Measurements from ENCODE around the gene RFX3.

Gene RFX3

DNA sequence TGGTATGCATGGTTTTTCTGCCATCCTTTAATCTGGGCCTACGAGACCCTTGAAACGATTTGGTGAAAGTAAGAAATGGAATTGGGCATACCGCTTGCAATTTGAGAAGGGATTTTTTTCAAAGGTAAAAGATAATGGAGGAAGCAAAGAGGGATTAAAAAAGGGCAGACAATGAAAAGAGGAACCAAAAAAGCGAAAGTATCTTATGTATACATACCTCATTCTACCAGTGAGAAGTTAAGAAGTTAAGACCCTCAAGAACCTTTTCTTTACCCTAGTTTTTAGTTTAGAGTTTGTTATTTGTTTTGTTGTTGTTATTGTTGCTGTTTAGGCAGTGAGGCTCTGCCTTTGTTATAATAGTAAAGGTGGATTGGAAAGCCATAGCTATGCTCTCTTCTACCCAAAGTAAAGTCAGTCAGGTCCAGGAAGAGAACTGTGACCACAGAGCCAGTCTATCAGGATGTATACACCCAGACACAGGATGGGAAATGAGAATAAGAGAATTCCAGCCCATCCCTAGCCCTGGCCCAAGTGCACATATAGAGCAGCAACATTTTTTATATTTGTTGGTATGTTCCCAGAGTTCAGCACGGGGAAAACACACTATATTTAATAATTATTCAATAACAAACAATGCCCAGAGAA lies 166.6 kb downstream of the RFX3 start:
- no peaks in the 10 kb centered on the region for H3K36me3 ChIP-seq (ENCODE audit: control insufficient read depth, insufficient read depth, low read length)
- no peaks in the 10 kb centered on the region for H3K27me3 ChIP-seq (ENCODE audit: control insufficient read depth, insufficient read depth, low read length)
- no peak overlapping the region for H3K9ac ChIP-seq (ENCODE audit: low read length)
- H3K4me1 ChIP-seq (ENCODE audit: control insufficient read depth, insufficient read depth, low read length): peaks cover 20% of the 10 kb centered on the region
- no peak overlapping the region; the same call in 1 of the 2 replicates for H3K27ac ChIP-seq (ENCODE audit: low read depth, low read length)
- H3K4me3 ChIP-seq (ENCODE audit: low read depth, low read length): no peak overlapping the region
- 0 out of 2 replicates have a peak, but pooled peaks cover under 1% of the 10 kb centered on the region for H3K9me3 ChIP-seq (ENCODE audit: control insufficient read depth, insufficient read depth, low read depth, low read length)

GRCh38 chr9:3348169-3348568 lies 177.6 kb downstream of the RFX3 start:
- no peaks in the 10 kb centered on the region for H3K9me3 ChIP-seq (ENCODE audit: control insufficient read depth, insufficient read depth, low read depth, low read length)
- no peaks in the 10 kb centered on the region for H3K4me1 ChIP-seq (ENCODE audit: control insufficient read depth, insufficient read depth, low read length)
- H3K27me3 ChIP-seq (ENCODE audit: control insufficient read depth, insufficient read depth, low read length): no peaks in the 10 kb centered on the region
- H3K36me3 ChIP-seq (ENCODE audit: control insufficient read depth, insufficient read depth, low read length): no peaks in the 10 kb centered on the region
- no peak overlapping the region for H3K27ac ChIP-seq (ENCODE audit: low read depth, low read length)
- H3K9ac ChIP-seq (ENCODE audit: low read length): no peak overlapping the region
- H3K4me3 ChIP-seq (ENCODE audit: low read depth, low read length): no peak overlapping the region

DNA sequence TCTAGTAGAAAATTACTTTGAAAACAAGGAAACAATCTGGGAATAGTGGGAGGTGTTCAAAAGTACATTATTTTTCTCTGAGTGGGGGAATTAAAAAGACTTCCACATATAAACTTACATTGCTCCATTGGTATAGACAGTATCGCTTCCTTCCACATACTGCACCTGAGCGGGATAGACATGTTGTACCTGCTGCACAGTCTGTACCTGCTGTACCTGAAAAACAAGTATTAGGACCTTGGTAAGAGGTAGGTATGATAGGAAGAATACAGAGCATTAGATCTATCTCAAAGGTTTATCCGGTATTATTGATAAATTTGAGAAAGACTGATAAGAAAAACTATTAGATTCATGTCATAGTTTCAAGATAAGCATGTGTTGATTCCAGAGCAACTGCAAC lies 179.3 kb downstream of the RFX3 start:
- Histone ChIP-seq H3K36me3 (ENCODE audit: control insufficient read depth, insufficient read depth, low read length) (no peaks in the 10 kb centered on the region), H3K4me1 (ENCODE audit: control insufficient read depth, insufficient read depth, low read length) (no peaks in the 10 kb centered on the region), H3K27ac (ENCODE audit: low read depth, low read length) (no peak overlapping the region), H3K9ac (ENCODE audit: low read length) (no peak overlapping the region), H3K27me3 (ENCODE audit: control insufficient read depth, insufficient read depth, low read length) (no peaks in the 10 kb centered on the region), H3K9me3 (ENCODE audit: control insufficient read depth, insufficient read depth, low read depth, low read length) (no peaks in the 10 kb centered on the region), H3K4me3 (ENCODE audit: low read depth, low read length) (no peak overlapping the region)

DNA sequence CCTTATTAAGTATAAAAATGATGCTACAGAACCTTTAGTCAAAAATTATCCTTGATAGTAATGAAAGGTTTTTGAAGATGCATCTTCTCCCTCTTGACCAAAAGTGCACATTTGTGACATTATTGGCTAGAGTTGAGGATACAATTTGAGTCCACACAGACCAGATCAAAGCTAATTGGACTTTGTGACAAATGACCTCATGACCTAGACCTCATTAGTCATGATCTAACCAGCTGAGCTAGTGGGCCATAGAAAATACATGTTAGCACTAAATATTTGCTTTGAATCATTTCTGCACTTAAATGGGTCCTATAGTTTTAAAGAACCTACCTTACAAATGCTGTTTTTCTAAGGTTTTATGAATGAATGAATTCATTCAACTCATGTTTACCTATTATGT lies 182.1 kb downstream of the RFX3 start:
- no peaks in the 10 kb centered on the region for H3K36me3 ChIP-seq (ENCODE audit: control insufficient read depth, insufficient read depth, low read length)
- no peak overlapping the region for H3K9ac ChIP-seq (ENCODE audit: low read length)
- H3K4me1 ChIP-seq (ENCODE audit: control insufficient read depth, insufficient read depth, low read length): no peaks in the 10 kb centered on the region
- H3K9me3 ChIP-seq (ENCODE audit: control insufficient read depth, insufficient read depth, low read depth, low read length): no peaks in the 10 kb centered on the region
- H3K27me3 ChIP-seq (ENCODE audit: control insufficient read depth, insufficient read depth, low read length): no peaks in the 10 kb centered on the region
- no peak overlapping the region for H3K27ac ChIP-seq (ENCODE audit: low read depth, low read length)
- no peak overlapping the region for H3K4me3 ChIP-seq (ENCODE audit: low read depth, low read length)

DNA sequence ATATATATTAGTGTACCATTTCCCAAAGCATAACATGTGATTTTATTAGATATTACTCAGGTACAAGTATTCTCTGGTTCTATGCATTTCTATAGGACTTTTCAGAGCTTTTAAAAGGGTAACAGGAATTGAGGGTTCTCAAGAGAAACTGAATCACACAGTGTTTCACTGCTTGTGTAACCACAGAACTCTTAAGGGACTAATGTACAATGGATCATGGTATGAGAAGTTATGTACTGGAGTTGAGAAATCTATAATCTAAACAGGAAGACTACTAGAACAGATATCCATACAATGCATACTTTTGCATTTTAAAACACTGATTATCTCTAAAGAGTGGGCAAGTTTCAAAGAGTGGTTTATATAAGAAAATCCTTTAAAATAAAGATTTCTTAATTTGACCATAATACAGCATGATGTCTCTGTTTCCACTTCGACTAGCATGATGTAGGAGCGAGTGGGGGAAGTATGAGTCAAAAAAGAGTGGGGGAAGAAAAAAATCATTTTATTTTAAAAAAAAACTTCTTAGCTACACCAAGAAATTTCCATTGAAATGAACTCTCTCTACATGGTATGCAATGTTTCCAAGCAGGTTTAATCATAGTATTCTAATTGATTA lies 183.5 kb downstream of the RFX3 start:
- Histone ChIP-seq H3K9ac (ENCODE audit: low read length) (no peak overlapping the region), H3K4me3 (ENCODE audit: low read depth, low read length) (no peak overlapping the region), H3K4me1 (ENCODE audit: control insufficient read depth, insufficient read depth, low read length) (no peaks in the 10 kb centered on the region), H3K27ac (ENCODE audit: low read depth, low read length) (no peak overlapping the region), H3K9me3 (ENCODE audit: control insufficient read depth, insufficient read depth, low read depth, low read length) (no peaks in the 10 kb centered on the region), H3K36me3 (ENCODE audit: control insufficient read depth, insufficient read depth, low read length) (no peaks in the 10 kb centered on the region), H3K27me3 (ENCODE audit: control insufficient read depth, insufficient read depth, low read length) (no peaks in the 10 kb centered on the region)

DNA sequence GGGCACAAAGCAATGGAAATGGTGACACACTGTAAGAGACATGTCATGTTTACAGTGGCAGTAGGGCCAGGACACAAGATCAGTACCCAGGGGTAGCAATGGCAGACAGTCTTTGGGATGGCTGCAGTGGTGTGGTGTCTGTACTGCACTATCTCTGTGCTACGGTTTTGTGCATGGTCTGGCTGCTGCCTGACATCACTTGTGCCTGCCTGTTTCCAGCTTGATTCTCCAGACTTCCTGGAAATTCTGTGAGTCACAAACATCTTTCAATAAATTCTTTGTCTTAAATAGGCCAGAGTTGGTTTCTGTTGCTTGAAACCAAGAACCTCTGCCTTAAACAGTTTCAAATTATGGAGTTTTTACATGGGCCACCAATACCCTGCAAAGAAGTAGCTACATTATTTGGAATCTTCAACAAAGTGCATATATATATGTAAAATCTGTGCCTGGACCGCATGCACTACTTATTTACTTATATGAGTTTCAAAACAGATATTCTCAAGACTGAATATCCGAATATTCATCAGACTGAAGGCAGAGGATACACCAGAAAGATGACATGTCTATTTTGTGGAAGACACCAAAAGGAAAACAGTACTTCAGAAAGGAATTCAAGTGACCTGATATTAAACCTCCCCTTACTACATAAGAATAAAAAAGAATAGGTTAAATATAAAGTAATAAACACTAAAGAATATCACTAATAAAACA lies 188.1 kb downstream of the RFX3 start:
- H3K27me3 ChIP-seq (ENCODE audit: control insufficient read depth, insufficient read depth, low read length): no peaks in the 10 kb centered on the region
- H3K4me3 ChIP-seq (ENCODE audit: low read depth, low read length): no peak overlapping the region
- H3K36me3 ChIP-seq (ENCODE audit: control insufficient read depth, insufficient read depth, low read length): no peaks in the 10 kb centered on the region
- no peak overlapping the region for H3K9ac ChIP-seq (ENCODE audit: low read length)
- no peak overlapping the region for H3K27ac ChIP-seq (ENCODE audit: low read depth, low read length)
- H3K4me1 ChIP-seq (ENCODE audit: control insufficient read depth, insufficient read depth, low read length): peaks cover 2% of the 10 kb centered on the region
- no peaks in the 10 kb centered on the region for H3K9me3 ChIP-seq (ENCODE audit: control insufficient read depth, insufficient read depth, low read depth, low read length)

DNA sequence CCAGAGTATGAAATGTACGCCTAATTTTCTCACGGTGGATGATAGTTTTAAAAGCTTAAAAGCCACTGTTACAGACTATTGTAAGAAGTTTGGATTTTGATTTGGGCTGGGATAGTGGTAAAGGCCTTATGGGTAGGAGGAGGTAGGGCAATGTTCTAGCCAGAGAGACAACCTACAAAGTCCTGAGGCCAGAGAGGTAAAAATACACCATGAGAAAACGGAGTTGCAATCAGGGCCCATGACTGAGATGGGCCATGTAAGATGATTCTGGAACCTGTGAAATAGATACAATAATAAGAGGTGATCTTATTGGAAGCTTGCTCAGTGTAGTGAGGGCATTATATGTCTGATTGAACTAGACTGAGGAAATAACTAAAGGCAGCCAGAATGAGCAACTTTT lies 188.8 kb downstream of the RFX3 start:
- Histone ChIP-seq H3K4me1 (ENCODE audit: control insufficient read depth, insufficient read depth, low read length) (peaks cover 5% of the 10 kb centered on the region), H3K27ac (ENCODE audit: low read depth, low read length) (no peak overlapping the region), H3K36me3 (ENCODE audit: control insufficient read depth, insufficient read depth, low read length) (no peaks in the 10 kb centered on the region), H3K9ac (ENCODE audit: low read length) (no peak overlapping the region), H3K27me3 (ENCODE audit: control insufficient read depth, insufficient read depth, low read length) (no peaks in the 10 kb centered on the region), H3K4me3 (ENCODE audit: low read depth, low read length) (no peak overlapping the region), H3K9me3 (ENCODE audit: control insufficient read depth, insufficient read depth, low read depth, low read length) (no peaks in the 10 kb centered on the region)

DNA sequence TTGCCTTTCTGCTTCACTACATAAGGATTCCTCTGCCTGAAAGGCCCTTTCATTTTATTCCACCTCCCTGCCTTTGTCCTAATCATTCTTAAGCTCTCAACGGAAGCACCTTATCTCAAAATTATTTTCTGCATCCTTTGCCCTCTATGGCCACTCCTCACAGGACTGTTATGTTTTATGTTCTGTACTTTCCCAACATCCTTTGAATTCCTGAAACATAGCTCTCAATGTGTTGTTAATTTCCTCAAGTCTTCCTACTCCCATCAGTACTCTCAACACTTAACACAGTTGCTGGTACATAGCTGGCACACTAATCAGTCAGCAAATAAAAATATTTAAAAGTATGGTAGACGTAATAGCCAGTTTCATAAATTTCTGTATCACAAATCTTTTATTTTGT lies 193.0 kb downstream of the RFX3 start:
- no peaks in the 10 kb centered on the region for H3K36me3 ChIP-seq (ENCODE audit: control insufficient read depth, insufficient read depth, low read length)
- no peak overlapping the region for H3K9ac ChIP-seq (ENCODE audit: low read length)
- H3K4me3 ChIP-seq (ENCODE audit: low read depth, low read length): no peak overlapping the region
- peaks cover 5% of the 10 kb centered on the region for H3K4me1 ChIP-seq (ENCODE audit: control insufficient read depth, insufficient read depth, low read length)
- H3K27me3 ChIP-seq (ENCODE audit: control insufficient read depth, insufficient read depth, low read length): no peaks in the 10 kb centered on the region
- H3K9me3 ChIP-seq (ENCODE audit: control insufficient read depth, insufficient read depth, low read depth, low read length): no peaks in the 10 kb centered on the region
- no peak overlapping the region for H3K27ac ChIP-seq (ENCODE audit: low read depth, low read length)

- Histone ChIP-seq H3K27me3 (ENCODE audit: control insufficient read depth, insufficient read depth, low read length) (no peaks in the 10 kb centered on the region), H3K4me1 (ENCODE audit: control insufficient read depth, insufficient read depth, low read length) (peaks cover 5% of the 10 kb centered on the region), H3K27ac (ENCODE audit: low read depth, low read length) (no peak overlapping the region), H3K9me3 (ENCODE audit: control insufficient read depth, insufficient read depth, low read depth, low read length) (no peaks in the 10 kb centered on the region), H3K4me3 (ENCODE audit: low read depth, low read length) (no peak overlapping the region), H3K9ac (ENCODE audit: low read length) (no peak overlapping the region), H3K36me3 (ENCODE audit: control insufficient read depth, insufficient read depth, low read length) (no peaks in the 10 kb centered on the region)
These were observed 194.0 kb downstream of the RFX3 start for GRCh38 chr9:3331801-3332200.

GRCh38 chr9:3330792-3331420 lies 194.9 kb downstream of the RFX3 start:
- H3K4me1 ChIP-seq (ENCODE audit: control insufficient read depth, insufficient read depth, low read length): peaks cover 5% of the 10 kb centered on the region
- no peak overlapping the region for H3K4me3 ChIP-seq (ENCODE audit: low read depth, low read length)
- no peaks in the 10 kb centered on the region for H3K9me3 ChIP-seq (ENCODE audit: control insufficient read depth, insufficient read depth, low read depth, low read length)
- H3K9ac ChIP-seq (ENCODE audit: low read length): no peak overlapping the region
- H3K27ac ChIP-seq (ENCODE audit: low read depth, low read length): no peak overlapping the region
- no peaks in the 10 kb centered on the region for H3K36me3 ChIP-seq (ENCODE audit: control insufficient read depth, insufficient read depth, low read length)
- H3K27me3 ChIP-seq (ENCODE audit: control insufficient read depth, insufficient read depth, low read length): no peaks in the 10 kb centered on the region

DNA sequence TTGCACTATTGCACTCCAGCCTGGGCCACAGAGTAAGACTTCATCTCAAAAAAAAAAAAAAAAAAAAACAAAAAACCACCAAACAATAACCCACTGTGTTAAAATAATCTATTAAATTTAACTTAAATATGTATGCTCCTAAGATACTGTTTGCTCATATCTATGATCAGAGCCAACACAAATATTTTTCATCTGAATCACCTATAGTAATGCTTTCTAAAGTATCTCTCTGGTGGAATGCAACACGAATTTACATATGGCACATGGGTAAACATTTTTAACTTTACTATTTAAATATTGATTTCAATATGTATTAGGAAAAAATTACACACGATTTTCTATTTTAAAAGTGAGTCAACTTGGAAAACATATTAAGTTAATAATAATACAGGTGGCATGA lies 196.4 kb downstream of the RFX3 start:
- Histone ChIP-seq H3K9me3 (ENCODE audit: control insufficient read depth, insufficient read depth, low read depth, low read length) (no peaks in the 10 kb centered on the region), H3K9ac (ENCODE audit: low read length) (no peak overlapping the region), H3K4me1 (ENCODE audit: control insufficient read depth, insufficient read depth, low read length) (peaks cover 5% of the 10 kb centered on the region), H3K36me3 (ENCODE audit: control insufficient read depth, insufficient read depth, low read length) (no peaks in the 10 kb centered on the region), H3K27ac (ENCODE audit: low read depth, low read length) (no peak overlapping the region), H3K27me3 (ENCODE audit: control insufficient read depth, insufficient read depth, low read length) (no peaks in the 10 kb centered on the region), H3K4me3 (ENCODE audit: low read depth, low read length) (no peak overlapping the region)
